OCI-LY1 (cell line): ENCODE measurements around the gene EPN2.

Experiments used
- CTCF ChIP-seq: fragments of 200-600 bp; sonication (generic), shearing (Covaris generic); IDR thresholded peaks from 2 replicates; pipeline ENCODE4 v1.5.1; 2017; ENCODE audit warnings: mild to moderate bottlenecking, antibody characterized with exemption, low read length, moderate library complexity, mixed read lengths
- EZH2 ChIP-seq: fragments of 200-600 bp; sonication (generic), shearing (Covaris generic); IDR thresholded peaks from 2 replicates; pipeline ENCODE4 v1.8.0; 2017; ENCODE audit warnings: borderline replicate concordance, mixed run types, mild to moderate bottlenecking, antibody characterized with exemption, low read length, moderate library complexity, mixed read lengths

DNA sequence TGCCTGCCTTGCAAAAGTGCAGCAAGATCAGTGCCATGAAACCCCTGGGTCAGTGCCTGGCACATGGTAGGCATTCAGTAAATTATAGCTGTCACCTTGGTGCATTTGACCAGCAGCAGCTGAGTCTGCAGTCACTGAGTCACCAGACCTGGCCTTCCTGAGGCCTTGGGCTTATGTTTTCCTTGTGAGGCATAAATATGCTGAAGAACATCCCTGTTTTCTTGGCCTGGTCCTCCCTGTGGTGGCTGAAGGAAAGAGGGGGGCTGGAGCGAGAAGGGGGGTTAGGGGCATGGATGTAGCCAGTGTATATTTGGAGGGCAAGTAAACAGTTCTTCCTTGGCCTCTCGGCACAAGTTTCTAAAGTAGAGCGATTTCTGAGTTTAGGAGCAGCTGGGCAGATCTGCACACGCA is 26.5 kb downstream of the EPN2 start:
- TF ChIP-seq CTCF (no peak), EZH2 (no peak)
